Measurements from ENCODE around the gene TSFM. TPM values are rescaled to one million over a fixed set of nuclear protein-coding genes. Genes with fewer than 3 reads are reported as not detected.

Gene TSFM
- total and polyA plus RNA-seq, 2 of the 13 experiments (the other 11 are each of a cell fraction or from before 2014, with no cell fraction given): 29.8 to 68.3 TPM

- 0 out of 2 replicates have a peak, but pooled peaks have one; percentile 22 for TF ChIP-seq ZBED4 (CRISPR knock-in tag; IDR thresholded peaks at IDR 0.05; ENCODE audit: borderline replicate concordance)
- TF ChIP-seq MTA1 (CRISPR knock-in tag; IDR thresholded peaks at IDR 0.05; ENCODE audit: borderline replicate concordance): 0 out of 2 replicates have a peak, but pooled peaks have one; percentile 46
- TF ChIP-seq HDAC1 (CRISPR knock-in tag; IDR thresholded peaks at IDR 0.05): peak; percentile 81
- no peak for TF ChIP-seq ZNF761 (CRISPR knock-in tag; conservative IDR thresholded peaks at IDR 0.05)
- TF ChIP-seq YEATS4 (CRISPR knock-in tag; IDR thresholded peaks at IDR 0.05; ENCODE audit: borderline replicate concordance): peak; percentile 57
- TF ChIP-seq, protein P1, sequence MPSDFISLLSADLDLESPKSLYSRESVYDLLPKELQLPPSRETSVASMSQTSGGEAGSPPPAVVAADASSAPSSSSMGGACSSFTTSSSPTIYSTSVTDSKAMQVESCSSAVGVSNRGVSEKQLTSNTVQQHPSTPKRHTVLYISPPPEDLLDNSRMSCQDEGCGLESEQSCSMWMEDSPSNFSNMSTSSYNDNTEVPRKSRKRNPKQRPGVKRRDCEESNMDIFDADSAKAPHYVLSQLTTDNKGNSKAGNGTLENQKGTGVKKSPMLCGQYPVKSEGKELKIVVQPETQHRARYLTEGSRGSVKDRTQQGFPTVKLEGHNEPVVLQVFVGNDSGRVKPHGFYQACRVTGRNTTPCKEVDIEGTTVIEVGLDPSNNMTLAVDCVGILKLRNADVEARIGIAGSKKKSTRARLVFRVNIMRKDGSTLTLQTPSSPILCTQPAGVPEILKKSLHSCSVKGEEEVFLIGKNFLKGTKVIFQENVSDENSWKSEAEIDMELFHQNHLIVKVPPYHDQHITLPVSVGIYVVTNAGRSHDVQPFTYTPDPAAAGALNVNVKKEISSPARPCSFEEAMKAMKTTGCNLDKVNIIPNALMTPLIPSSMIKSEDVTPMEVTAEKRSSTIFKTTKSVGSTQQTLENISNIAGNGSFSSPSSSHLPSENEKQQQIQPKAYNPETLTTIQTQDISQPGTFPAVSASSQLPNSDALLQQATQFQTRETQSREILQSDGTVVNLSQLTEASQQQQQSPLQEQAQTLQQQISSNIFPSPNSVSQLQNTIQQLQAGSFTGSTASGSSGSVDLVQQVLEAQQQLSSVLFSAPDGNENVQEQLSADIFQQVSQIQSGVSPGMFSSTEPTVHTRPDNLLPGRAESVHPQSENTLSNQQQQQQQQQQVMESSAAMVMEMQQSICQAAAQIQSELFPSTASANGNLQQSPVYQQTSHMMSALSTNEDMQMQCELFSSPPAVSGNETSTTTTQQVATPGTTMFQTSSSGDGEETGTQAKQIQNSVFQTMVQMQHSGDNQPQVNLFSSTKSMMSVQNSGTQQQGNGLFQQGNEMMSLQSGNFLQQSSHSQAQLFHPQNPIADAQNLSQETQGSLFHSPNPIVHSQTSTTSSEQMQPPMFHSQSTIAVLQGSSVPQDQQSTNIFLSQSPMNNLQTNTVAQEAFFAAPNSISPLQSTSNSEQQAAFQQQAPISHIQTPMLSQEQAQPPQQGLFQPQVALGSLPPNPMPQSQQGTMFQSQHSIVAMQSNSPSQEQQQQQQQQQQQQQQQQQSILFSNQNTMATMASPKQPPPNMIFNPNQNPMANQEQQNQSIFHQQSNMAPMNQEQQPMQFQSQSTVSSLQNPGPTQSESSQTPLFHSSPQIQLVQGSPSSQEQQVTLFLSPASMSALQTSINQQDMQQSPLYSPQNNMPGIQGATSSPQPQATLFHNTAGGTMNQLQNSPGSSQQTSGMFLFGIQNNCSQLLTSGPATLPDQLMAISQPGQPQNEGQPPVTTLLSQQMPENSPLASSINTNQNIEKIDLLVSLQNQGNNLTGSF (CRISPR knock-in tag; IDR thresholded peaks at IDR 0.05): peak; percentile 30; the same call in 1 of the 2 replicates
- TF ChIP-seq ZBTB20 (CRISPR knock-in tag; IDR thresholded peaks at IDR 0.05; ENCODE audit: borderline replicate concordance, low read depth): no peak
- TF ChIP-seq ATF7-NPFF (CRISPR knock-in tag; IDR thresholded peaks at IDR 0.05; ENCODE audit: low read depth): peak; percentile 59; the same call in 1 of the 2 replicates
- peak; percentile 69; the same call in 1 of the 2 replicates for TF ChIP-seq TAF1 (CRISPR knock-in tag; IDR thresholded peaks at IDR 0.05)
- no peak for TF ChIP-seq XBP1 (CRISPR knock-in tag; IDR thresholded peaks at IDR 0.05)
- peak; percentile 78 for TF ChIP-seq TBX2 (CRISPR knock-in tag; IDR thresholded peaks at IDR 0.05; ENCODE audit: borderline replicate concordance)
- no peak for TF ChIP-seq FOXP1 (IDR thresholded peaks at IDR 0.05)
- 0 out of 2 replicates have a peak, but pooled peaks have one; percentile 13 for TF ChIP-seq FOXP1 (CRISPR knock-in tag; IDR thresholded peaks at IDR 0.05)
- peak in 1 of 2 experiments; percentile 84; a peak in 2 of 4 replicates for TF ChIP-seq POLR2A (IDR thresholded peaks at IDR 0.05; ENCODE audit: insufficient read depth in 1 of 2, low read depth in 2 of 2, low read length in 2 of 2)
- 0 out of 2 replicates have a peak, but pooled peaks have one; percentile 28 for TF ChIP-seq ZNF160 (CRISPR knock-in tag; IDR thresholded peaks at IDR 0.05)
- peak; percentile 24; the same call in 1 of the 2 replicates for TF ChIP-seq NCOA2 (CRISPR knock-in tag; IDR thresholded peaks at IDR 0.05)
- TF ChIP-seq ZNF883 (CRISPR knock-in tag; IDR thresholded peaks at IDR 0.05; ENCODE audit: not compliant biosample characterization): no peak
- peak; percentile 94 for TF ChIP-seq ZSCAN25 (CRISPR knock-in tag; IDR thresholded peaks at IDR 0.05)
- TF ChIP-seq RFXAP (CRISPR knock-in tag; IDR thresholded peaks at IDR 0.05; ENCODE audit: borderline replicate concordance): 0 out of 2 replicates have a peak, but pooled peaks have one; percentile 49
- TF ChIP-seq PPARG (CRISPR knock-in tag; conservative IDR thresholded peaks at IDR 0.05): peak; percentile 65; the same call in 1 of the 2 replicates
- peak; percentile 51; the same call in 1 of the 2 replicates for TF ChIP-seq NFKBIZ (CRISPR knock-in tag; IDR thresholded peaks at IDR 0.05)
Measured at GRCh38 chr12:57755454-57756372, 26.9 kb upstream of the TSFM start (continued).
